ENCODE data around the gene COL11A2. TPM values are rescaled to one million over a fixed set of nuclear protein-coding genes. Genes with fewer than 3 reads are reported as not detected.

COL11A2 gene
- total and polyA plus RNA-seq, 2 donors (not counting 3 experiments of a cell fraction or from before 2014, with no cell fraction given): 0.65 to 1.3 TPM

- H3K4me2 ChIP-seq (ENCODE audit: insufficient read depth, low read length): no peak overlapping the region
- POLR2A ChIA-PET: no interaction called here
- DNase-seq (ENCODE audit: low read depth, low spot score) (no peak), FAIRE-seq (no peak)
- no peaks in the 10 kb centered on the region for H4K20me1 ChIP-seq (replicated peaks; ENCODE audit: control insufficient read depth, extremely low read depth, insufficient read depth, low read length)
- intact Hi-C loops (cut with micrococcal nuclease) (no loop called here), dilution Hi-C loops (cut with MboI; ENCODE audit: extremely low pct_ligation_motif_present, low sequenced_read_pairs) (no loop called here)
- BruUV-seq (replicated peaks): no TSS peak
- H3K9me3 ChIP-seq (replicated peaks; ENCODE audit: control insufficient read depth, insufficient read depth, low read length): no peaks in the 10 kb centered on the region
- no peak overlapping the region for H3K4me3 ChIP-seq (replicated peaks in 1 of 3; ENCODE audit: insufficient read depth in 1 of 3, low read depth in 1 of 3, low read length in 3 of 3)
- no peaks in the 10 kb centered on the region for H3K9me1 ChIP-seq (replicated peaks; ENCODE audit: control insufficient read depth, extremely low read depth, insufficient read depth, low read length)
- no peak overlapping the region for H2AFZ ChIP-seq (ENCODE audit: low read depth, low read length)
- H3K36me3 ChIP-seq (ENCODE audit: control insufficient read depth in 2 of 2, extremely low read depth in 1 of 2, insufficient read depth in 2 of 2, low read length in 2 of 2): no peaks in the 10 kb centered on the region
- H3K27ac ChIP-seq (ENCODE audit: insufficient read depth, low read depth, low read length): no peak overlapping the region
- H3K4me1 ChIP-seq (ENCODE audit: control insufficient read depth, extremely low read depth, insufficient read depth, low read length): no peaks in the 10 kb centered on the region
- H3K79me2 ChIP-seq (ENCODE audit: control insufficient read depth, insufficient read depth, low read length): no peaks in the 10 kb centered on the region
- TF ChIP-seq FOS (IDR thresholded peaks at IDR 0.05; ENCODE audit: borderline replicate concordance, insufficient read depth, low read length) (no peak), MAX (IDR thresholded peaks at IDR 0.05; ENCODE audit: insufficient read depth, insufficient read length) (no peak)
- no peaks in the 10 kb centered on the region for H3K27me3 ChIP-seq (ENCODE audit: control insufficient read depth in 2 of 2, insufficient read depth in 2 of 2, low read length in 2 of 2)
- CTCF ChIA-PET: no interaction called here
- H3K9ac ChIP-seq (replicated peaks; ENCODE audit: extremely low read depth, insufficient read depth, low read length): no peak overlapping the region
Observed at GRCh38 chr6:33165581-33166258, 26.5 kb downstream of the COL11A2 start.

DNA sequence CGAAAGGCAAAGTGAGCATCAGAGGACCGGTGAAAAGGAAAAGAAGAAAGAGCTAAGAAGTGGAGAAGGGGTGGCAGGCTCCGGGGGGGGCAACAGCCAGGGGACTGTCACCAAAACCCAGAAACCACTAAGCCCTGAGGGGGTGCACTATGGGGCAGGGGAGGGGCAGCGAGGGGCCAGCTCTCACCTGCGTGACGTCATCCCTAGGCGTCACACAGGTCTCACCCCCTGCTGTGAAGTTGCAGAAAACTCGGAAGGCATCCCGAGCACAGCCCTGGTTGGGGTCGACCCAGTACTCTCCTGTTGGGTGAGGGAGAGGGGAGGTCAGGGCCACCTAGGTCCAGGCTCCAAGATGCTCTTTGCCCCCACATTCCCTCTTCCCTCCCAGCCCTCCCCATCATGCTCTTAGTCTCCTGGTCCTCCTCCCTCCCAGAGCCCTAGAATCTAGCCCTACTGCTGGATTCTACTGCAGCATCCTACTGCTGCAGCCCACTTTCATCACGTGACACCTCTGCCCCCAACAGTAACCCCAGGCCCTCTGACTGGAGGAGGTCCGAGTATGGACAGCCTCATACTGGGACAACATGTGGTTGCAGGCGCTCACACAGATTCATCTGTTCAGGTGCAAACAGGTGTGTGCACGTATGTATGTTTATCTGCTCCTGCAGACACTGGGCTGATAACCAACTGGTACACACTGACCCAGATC lies 27.4 kb downstream of the COL11A2 start:
- Histone ChIP-seq H3K4me3 (replicated peaks in 1 of 3; ENCODE audit: insufficient read depth in 1 of 3, low read depth in 1 of 3, low read length in 3 of 3) (no peak overlapping the region), H3K9ac (replicated peaks; ENCODE audit: extremely low read depth, insufficient read depth, low read length) (no peak overlapping the region), H2AFZ (ENCODE audit: low read depth, low read length) (no peak overlapping the region), H4K20me1 (replicated peaks; ENCODE audit: control insufficient read depth, extremely low read depth, insufficient read depth, low read length) (no peaks in the 10 kb centered on the region), H3K27ac (ENCODE audit: insufficient read depth, low read depth, low read length) (no peak overlapping the region), H3K79me2 (ENCODE audit: control insufficient read depth, insufficient read depth, low read length) (no peaks in the 10 kb centered on the region), H3K4me2 (ENCODE audit: insufficient read depth, low read length) (no peak overlapping the region), H3K4me1 (ENCODE audit: control insufficient read depth, extremely low read depth, insufficient read depth, low read length) (no peaks in the 10 kb centered on the region), H3K36me3 (ENCODE audit: control insufficient read depth in 2 of 2, extremely low read depth in 1 of 2, insufficient read depth in 2 of 2, low read length in 2 of 2) (no peaks in the 10 kb centered on the region), H3K9me3 (replicated peaks; ENCODE audit: control insufficient read depth, insufficient read depth, low read length) (no peaks in the 10 kb centered on the region), H3K27me3 (ENCODE audit: control insufficient read depth in 2 of 2, insufficient read depth in 2 of 2, low read length in 2 of 2) (no peaks in the 10 kb centered on the region), H3K9me1 (replicated peaks; ENCODE audit: control insufficient read depth, extremely low read depth, insufficient read depth, low read length) (no peaks in the 10 kb centered on the region)
- ChIA-PET POLR2A (no interaction called here), CTCF (interaction anchor here (1.4 kb wide), 1 partner anchor 83 kb away, joined by 6 read pairs; no protein-coding TSS in a partner anchor)
- dilution Hi-C loops (cut with MboI; ENCODE audit: extremely low pct_ligation_motif_present, low sequenced_read_pairs) (no loop called here), intact Hi-C loops (cut with micrococcal nuclease) (no loop called here)
- TF ChIP-seq MYC (IDR thresholded peaks at IDR 0.05; ENCODE audit: low read depth, low read length) (no peak), CTCF (IDR thresholded peaks at IDR 0.05; ENCODE audit: extremely low read depth in 1 of 2, insufficient read depth in 1 of 2, low read depth in 1 of 2, low read length in 2 of 2) (no peak), EZH2 (IDR thresholded peaks at IDR 0.05; ENCODE audit: borderline replicate concordance, low read depth, low read length, severe bottlenecking) (no peak), GATA2 (IDR thresholded peaks at IDR 0.05; ENCODE audit: insufficient read depth, insufficient read length, low read depth, low read length) (no peak), POLR2A (IDR thresholded peaks at IDR 0.05; ENCODE audit: low read depth, low read length) (no peak), JUN (IDR thresholded peaks at IDR 0.05; ENCODE audit: borderline replicate concordance, insufficient read depth, insufficient read length, low read depth) (no peak), POLR2AphosphoS5 (IDR thresholded peaks at IDR 0.05; ENCODE audit: insufficient read depth, low read depth, low read length) (no peak), MAX (IDR thresholded peaks at IDR 0.05; ENCODE audit: insufficient read depth, insufficient read length) (no peak), FOS (IDR thresholded peaks at IDR 0.05; ENCODE audit: borderline replicate concordance, insufficient read depth, low read length) (no peak)
- no peak for FAIRE-seq
- no peak for DNase-seq (ENCODE audit: low read depth, low spot score)
- BruUV-seq (replicated peaks): no TSS peak

All from endothelial cell of umbilical vein (primary cell).